ENCODE data around the gene CHPT1.

The CHPT1 gene

DNA sequence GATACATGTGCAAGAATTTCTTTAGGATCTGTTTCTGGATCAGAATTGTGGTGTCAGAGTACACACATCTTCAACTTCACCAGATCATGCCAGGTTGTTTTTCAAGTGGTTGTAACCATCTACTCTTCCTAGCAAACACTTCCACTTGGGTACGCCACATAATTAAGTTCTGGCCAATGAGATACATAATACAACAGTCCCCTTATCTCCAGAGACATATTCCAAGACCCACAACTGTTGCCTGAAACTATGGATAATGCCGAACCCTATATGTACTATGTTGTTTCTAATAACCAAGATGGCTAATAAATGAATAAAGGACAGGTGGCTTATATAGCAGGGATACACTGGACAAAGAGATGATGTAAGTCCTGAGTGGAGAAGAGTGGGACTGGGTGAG lies 2.5 kb upstream of the CHPT1 start:
- Histone ChIP-seq H4K20me1 (ENCODE audit: insufficient read depth, low read length) (no peaks in the 10 kb centered on the region), H3K27me3 (ENCODE audit: insufficient read depth, low read length) (no peaks in the 10 kb centered on the region), H3K9ac (ENCODE audit: low read length) (no peak overlapping the region), H3F3A (ENCODE audit: insufficient read depth, low read length) (no peaks in the 10 kb centered on the region), H2AFZ (ENCODE audit: low read length) (no peak overlapping the region), H3K4me3 (ENCODE audit: low read depth, low read length, poor library complexity, severe bottlenecking) (no peak overlapping the region), H3K9me3 (ENCODE audit: low read length) (0 out of 2 replicates have a peak, but pooled peaks cover 3% of the 10 kb centered on the region), H3K4me2 (ENCODE audit: low read length) (no peak overlapping the region), H3K27ac (ENCODE audit: low read depth, low read length, poor library complexity, severe bottlenecking) (no peak overlapping the region), H3K36me3 (ENCODE audit: insufficient read depth, low read length) (peaks cover 4% of the 10 kb centered on the region; the same call in 1 of the 2 replicates), H3K79me2 (ENCODE audit: insufficient read depth, low read length) (peaks cover 17% of the 10 kb centered on the region), H3K4me1 (ENCODE audit: insufficient read depth, low read length, severe bottlenecking) (peaks cover 33% of the 10 kb centered on the region), H3K9me2 (ENCODE audit: low read depth, low read length) (no peaks in the 10 kb centered on the region)
- no peak for TF ChIP-seq EZH2 (IDR thresholded peaks at IDR 0.05; ENCODE audit: borderline replicate concordance, low read length)
- TF ChIP-seq CTCF (IDR thresholded peaks at IDR 0.05; ENCODE audit: low read length): no peak

DNA sequence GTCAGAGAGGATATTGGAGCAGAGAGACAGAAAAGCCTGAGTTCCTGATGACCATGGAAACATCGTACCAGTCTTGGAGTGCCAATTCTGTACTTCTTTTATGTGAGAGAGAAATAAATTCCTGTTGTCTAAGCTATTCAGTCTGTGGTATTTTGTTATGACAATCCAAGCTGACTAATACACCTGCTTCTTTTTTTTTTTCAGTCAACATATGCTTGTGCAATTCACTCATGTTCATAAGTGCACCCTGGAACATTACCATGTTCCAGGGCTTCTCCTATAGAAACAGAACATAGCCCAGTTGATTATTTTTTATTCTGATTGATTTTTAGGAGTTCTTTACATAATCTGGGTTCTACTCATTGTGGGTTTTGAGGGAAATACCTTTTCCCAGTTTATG lies 1.7 kb upstream of the CHPT1 start:
- Histone ChIP-seq H2AFZ (ENCODE audit: low read length) (no peak overlapping the region), H3K79me2 (ENCODE audit: insufficient read depth, low read length) (peaks cover 24% of the 10 kb centered on the region), H3K27me3 (ENCODE audit: insufficient read depth, low read length) (no peaks in the 10 kb centered on the region), H3K4me2 (ENCODE audit: low read length) (no peak overlapping the region), H3K9me2 (ENCODE audit: low read depth, low read length) (no peaks in the 10 kb centered on the region), H3K9ac (ENCODE audit: low read length) (no peak overlapping the region), H3K4me1 (ENCODE audit: insufficient read depth, low read length, severe bottlenecking) (peaks cover 38% of the 10 kb centered on the region), H3K36me3 (ENCODE audit: insufficient read depth, low read length) (peaks cover 4% of the 10 kb centered on the region; the same call in 1 of the 2 replicates), H3K4me3 (ENCODE audit: low read depth, low read length, poor library complexity, severe bottlenecking) (no peak overlapping the region), H4K20me1 (ENCODE audit: insufficient read depth, low read length) (no peaks in the 10 kb centered on the region), H3K27ac (ENCODE audit: low read depth, low read length, poor library complexity, severe bottlenecking) (no peak overlapping the region), H3K9me3 (ENCODE audit: low read length) (0 out of 2 replicates have a peak, but pooled peaks cover 3% of the 10 kb centered on the region), H3F3A (ENCODE audit: insufficient read depth, low read length) (no peaks in the 10 kb centered on the region)
- TF ChIP-seq CTCF (IDR thresholded peaks at IDR 0.05; ENCODE audit: low read length): no peak
- TF ChIP-seq EZH2 (IDR thresholded peaks at IDR 0.05; ENCODE audit: borderline replicate concordance, low read length): no peak

- H4K20me1 ChIP-seq (ENCODE audit: insufficient read depth, low read length): no peaks in the 10 kb centered on the region
- peak overlapping the region; percentile 36; the same call in 1 of the 2 replicates for H2AFZ ChIP-seq (ENCODE audit: low read length)
- peaks cover 32% of the 10 kb centered on the region for H3K79me2 ChIP-seq (ENCODE audit: insufficient read depth, low read length)
- H3F3A ChIP-seq (ENCODE audit: insufficient read depth, low read length): no peaks in the 10 kb centered on the region
- TF ChIP-seq EZH2 (IDR thresholded peaks at IDR 0.05; ENCODE audit: borderline replicate concordance, low read length) (no peak), CTCF (IDR thresholded peaks at IDR 0.05; ENCODE audit: low read length) (no peak)
- H3K27me3 ChIP-seq (ENCODE audit: insufficient read depth, low read length): no peaks in the 10 kb centered on the region
- no peaks in the 10 kb centered on the region for H3K9me2 ChIP-seq (ENCODE audit: low read depth, low read length)
- H3K36me3 ChIP-seq (ENCODE audit: insufficient read depth, low read length): peaks cover 4% of the 10 kb centered on the region; the same call in 1 of the 2 replicates
- H3K4me2 ChIP-seq (ENCODE audit: low read length): peak overlapping the region; percentile 87
- peak overlapping the region; percentile 89 for H3K4me3 ChIP-seq (ENCODE audit: low read depth, low read length, poor library complexity, severe bottlenecking)
- H3K9me3 ChIP-seq (ENCODE audit: low read length): 0 out of 2 replicates have a peak, but pooled peaks cover 3% of the 10 kb centered on the region
- H3K4me1 ChIP-seq (ENCODE audit: insufficient read depth, low read length, severe bottlenecking): peaks cover 38% of the 10 kb centered on the region
- H3K27ac ChIP-seq (ENCODE audit: low read depth, low read length, poor library complexity, severe bottlenecking): peak overlapping the region; percentile 86
- H3K9ac ChIP-seq (ENCODE audit: low read length): peak overlapping the region; percentile 88
Observed at GRCh38 chr12:101696251-101697196, 916 bp upstream of the CHPT1 start.

Data from OCI-LY1 (cell line).